Thymus (tissue), 11 donors: ENCODE results near the gene IL37. TPM values are rescaled to one million over a fixed set of nuclear protein-coding genes. Genes with fewer than 3 reads are reported as not detected.

Experiments
- DNase-seq, 9 donors: peaks; one replicate each; pipeline ENCODE4 v3.0.0-alpha.2; 2013; ENCODE audit warnings: low spot score in 9 of 9, low read depth in 6 of 9, missing footprints in 1 of 9
- H3K27ac ChIP-seq, 2 donors: one replicate each; pipeline ENCODE4 v1.5.1; 2013; ENCODE audit warnings: control low read depth in 1 of 2, low read depth in 1 of 2, low read length in 1 of 2, mild to moderate bottlenecking in 1 of 2, moderate library complexity in 1 of 2
- H3K27me3 ChIP-seq, 2 donors: one replicate each; pipeline ENCODE4 v1.5.1; 2013; ENCODE audit warnings: low read length in 1 of 2; ENCODE audit not compliant: control insufficient read depth in 2 of 2, insufficient read depth in 1 of 2
- H3K36me3 ChIP-seq, 2 donors: one replicate each; pipeline ENCODE4 v1.5.1; 2013; ENCODE audit warnings: low read length in 1 of 2, mild to moderate bottlenecking in 1 of 2, moderate library complexity in 1 of 2; ENCODE audit not compliant: control insufficient read depth in 2 of 2, insufficient read depth in 2 of 2
- H3K4me1 ChIP-seq, 2 donors: one replicate each; pipeline ENCODE4 v1.5.1; 2013; ENCODE audit warnings: low read length in 2 of 2; ENCODE audit not compliant: control insufficient read depth in 2 of 2, insufficient read depth in 2 of 2
- H3K4me3 ChIP-seq, 2 donors: one replicate each; pipeline ENCODE4 v1.5.1; 2013; ENCODE audit warnings: low read length in 2 of 2, control low read depth in 1 of 2, mild to moderate bottlenecking in 1 of 2
- H3K9me3 ChIP-seq, 2 donors: one replicate each; pipeline ENCODE4 v1.5.1; 2013; ENCODE audit warnings: low read length in 1 of 2, mild to moderate bottlenecking in 1 of 2; ENCODE audit not compliant: control insufficient read depth in 2 of 2, insufficient read depth in 1 of 2
- WGBS: extraction: QIAGEN DNeasy Blood & Tissue Kit; methylation state at CpG from one replicate; pipeline ENCODE4 v1.1.7; 2013; 5-methylcytosine and 5-hydroxymethylcytosine counted together
- polyA plus RNA-seq: library from polyadenylated mRNA; stranded (reverse); fragments of 200-250 nt; gene quantifications from one replicate; pipeline ENCODE4 v1.2.3, GENCODE V29; 2013
- total RNA-seq: library from RNA; stranded (reverse); fragments of 120-200 nt; gene quantifications from one replicate; pipeline ENCODE4 v1.2.4, GENCODE V29; 2013
- donor health status: healthy.

IL37 gene
- total and polyA plus RNA-seq, 2 donors: 0.09 to 0.43 TPM

DNA sequence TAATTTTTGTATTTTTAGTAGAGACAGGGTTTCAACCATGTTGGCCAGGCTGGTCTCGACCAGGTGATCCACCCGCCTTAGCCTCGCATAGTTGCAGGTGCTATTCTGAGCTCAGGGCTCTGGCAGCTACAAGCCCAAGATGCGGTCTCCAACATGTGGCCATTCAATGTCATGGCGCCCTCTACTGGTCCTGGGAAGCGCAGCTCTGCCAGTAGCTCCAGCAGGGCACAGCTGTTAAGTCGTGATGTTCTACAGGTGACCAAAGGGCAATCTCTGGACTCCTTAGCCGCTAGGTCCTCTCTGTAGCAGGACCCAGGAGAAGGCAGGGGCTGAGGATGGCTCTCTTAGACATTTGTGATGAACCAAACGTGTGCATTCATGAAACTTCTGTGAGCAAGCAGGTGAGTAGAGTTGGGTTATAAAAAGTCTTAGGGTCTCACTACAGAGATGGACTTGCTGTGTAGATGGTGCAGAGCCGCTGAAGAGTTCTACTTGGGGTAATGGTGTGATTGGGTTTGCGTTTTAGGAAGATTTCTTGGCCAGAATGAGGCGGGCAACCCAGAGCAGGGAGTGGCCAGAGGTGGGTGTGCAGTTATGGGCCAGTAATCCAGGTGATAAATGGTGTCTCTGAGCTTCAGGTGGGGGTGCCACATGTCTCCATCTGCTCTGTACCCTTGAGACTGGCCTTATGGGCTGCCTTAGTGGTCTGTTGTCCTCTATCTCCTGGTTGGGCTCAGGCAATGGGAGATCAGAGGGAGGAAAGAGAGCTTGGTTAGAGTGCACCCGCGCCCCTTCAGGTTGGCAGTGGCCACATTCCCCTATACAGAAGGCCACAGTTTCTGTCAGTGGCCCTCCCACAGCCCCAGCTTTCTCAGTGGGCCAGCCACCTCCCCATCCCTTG is 31.0 kb downstream of the IL37 start:
- Histone ChIP-seq H3K27ac (no peak overlapping the region), H3K36me3 (no peaks in the 10 kb centered on the region), H3K4me3 (no peak overlapping the region), H3K9me3 (peaks cover 0 to 11% of the 10 kb centered on the region in 2 donors), H3K4me1 (no peaks in the 10 kb centered on the region), H3K27me3 (no peaks in the 10 kb centered on the region)
- WGBS: 38% methylated on average over 14 of the region's 14 CpGs
- peak; percentile 33 to 85 (median 59) for DNase-seq

DNA sequence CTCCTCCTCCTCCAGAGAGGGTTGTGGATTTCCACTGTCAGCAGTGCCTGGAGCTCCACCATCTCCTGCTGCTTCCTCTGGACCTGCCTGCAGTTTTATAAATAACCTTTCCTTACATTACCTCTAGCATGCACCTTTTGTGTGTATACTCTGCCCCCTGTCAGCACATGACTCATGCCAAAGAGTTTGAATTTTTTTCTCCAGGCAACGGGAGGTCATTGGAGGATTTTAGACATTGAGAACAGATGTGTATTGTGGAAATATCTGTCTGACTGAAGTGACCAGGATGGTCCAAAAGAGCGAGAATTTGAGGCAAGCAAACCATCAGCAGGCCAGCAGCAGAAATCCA is 31.7 kb downstream of the IL37 start:
- no peaks in the 10 kb centered on the region for H3K27me3 ChIP-seq

DNA sequence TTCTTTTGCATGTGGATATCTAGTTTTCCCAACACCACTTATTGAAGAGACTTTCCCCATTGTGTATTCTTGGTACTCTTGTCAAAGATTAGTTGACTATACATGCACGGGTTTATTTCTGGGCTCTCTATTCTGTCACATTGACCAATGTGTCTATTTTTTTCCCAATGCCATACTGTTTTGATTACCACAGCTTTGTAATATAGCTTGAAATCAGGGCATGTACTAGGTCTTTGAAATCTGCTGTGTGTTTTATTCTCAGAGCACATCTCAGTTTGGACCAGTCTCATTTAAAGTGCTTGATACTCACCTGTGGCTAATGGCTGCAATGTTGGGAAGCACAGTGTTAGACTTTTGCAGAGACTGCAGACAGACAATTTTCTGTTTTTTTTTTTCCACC is 34.0 kb downstream of the IL37 start:
- no peak overlapping the region for H3K27ac ChIP-seq
- H3K36me3 ChIP-seq: no peaks in the 10 kb centered on the region
- no peaks in the 10 kb centered on the region for H3K4me1 ChIP-seq
- WGBS: 98% methylated on average over 1 of the region's 1 CpG
- peaks cover 0 to 3% of the 10 kb centered on the region in 2 donors for H3K27me3 ChIP-seq
- peaks cover 0 to 15% of the 10 kb centered on the region in 2 donors for H3K9me3 ChIP-seq
- no peak overlapping the region for H3K4me3 ChIP-seq
- no peak for DNase-seq

More for the DNA sequence above, 31.7 kb downstream of the IL37 start:
- Histone ChIP-seq H3K4me3 (no peak overlapping the region), H3K4me1 (no peaks in the 10 kb centered on the region), H3K27ac (no peak overlapping the region), H3K36me3 (no peaks in the 10 kb centered on the region), H3K9me3 (peaks cover 0 to 12% of the 10 kb centered on the region in 2 donors)
- no peak for DNase-seq
- WGBS: 87% methylated on average over 2 of the region's 2 CpGs

DNA sequence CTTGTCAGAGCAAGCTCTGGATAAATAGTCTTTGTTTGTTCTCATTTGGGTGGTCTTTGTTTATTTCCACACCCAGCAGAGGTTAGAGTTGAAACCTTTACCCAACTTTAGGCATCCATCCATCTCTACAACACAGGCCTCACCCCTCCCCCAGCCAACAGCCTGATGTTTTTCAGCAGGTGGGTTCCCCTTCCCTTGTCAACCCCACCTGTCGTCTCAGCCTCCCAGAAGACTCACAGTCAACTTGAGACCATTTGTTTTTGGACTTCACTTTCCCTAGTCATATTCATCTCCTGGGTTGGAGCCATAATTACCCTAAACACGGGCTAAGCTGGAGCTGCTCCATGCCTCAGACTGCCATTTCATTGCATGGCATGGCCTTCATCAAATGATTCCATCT is 35.1 kb downstream of the IL37 start:
- H3K4me3 ChIP-seq: no peak overlapping the region
- H3K36me3 ChIP-seq: no peaks in the 10 kb centered on the region
- no peaks in the 10 kb centered on the region for H3K4me1 ChIP-seq
- peaks cover 0 to 15% of the 10 kb centered on the region in 2 donors for H3K9me3 ChIP-seq
- peaks cover 0 to 3% of the 10 kb centered on the region in 2 donors for H3K27me3 ChIP-seq
- no peak overlapping the region for H3K27ac ChIP-seq
- 97% methylated on average over 2 of the region's 2 CpGs for WGBS
- DNase-seq: no peak

DNA sequence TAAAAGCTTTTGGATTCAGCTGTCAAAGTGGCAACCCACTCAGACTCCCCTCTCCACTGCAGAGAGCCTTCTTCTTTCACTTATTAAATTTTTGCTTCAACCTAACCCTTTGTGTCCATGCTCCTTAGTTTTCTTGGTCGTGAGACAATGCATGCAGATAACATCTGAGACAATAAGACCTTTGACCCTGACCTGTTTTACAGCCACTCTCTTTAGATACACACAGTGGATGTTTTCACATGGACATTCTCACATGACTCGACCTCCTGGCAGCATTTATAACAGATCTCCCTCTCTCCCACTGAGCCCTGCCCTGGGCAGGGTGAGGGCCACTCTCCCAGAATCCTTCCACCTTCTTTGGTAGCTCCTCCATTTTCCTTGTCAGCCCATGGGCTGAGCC is 36.4 kb downstream of the IL37 start:
- no peak overlapping the region for H3K27ac ChIP-seq
- H3K4me1 ChIP-seq: no peaks in the 10 kb centered on the region
- no peaks in the 10 kb centered on the region for H3K36me3 ChIP-seq
- DNase-seq: no peak
- H3K27me3 ChIP-seq: peaks cover 0 to 3% of the 10 kb centered on the region in 2 donors
- WGBS: 80% methylated on average over 2 of the region's 2 CpGs
- H3K4me3 ChIP-seq: no peak overlapping the region
- peaks cover 0 to 15% of the 10 kb centered on the region in 2 donors for H3K9me3 ChIP-seq

DNA sequence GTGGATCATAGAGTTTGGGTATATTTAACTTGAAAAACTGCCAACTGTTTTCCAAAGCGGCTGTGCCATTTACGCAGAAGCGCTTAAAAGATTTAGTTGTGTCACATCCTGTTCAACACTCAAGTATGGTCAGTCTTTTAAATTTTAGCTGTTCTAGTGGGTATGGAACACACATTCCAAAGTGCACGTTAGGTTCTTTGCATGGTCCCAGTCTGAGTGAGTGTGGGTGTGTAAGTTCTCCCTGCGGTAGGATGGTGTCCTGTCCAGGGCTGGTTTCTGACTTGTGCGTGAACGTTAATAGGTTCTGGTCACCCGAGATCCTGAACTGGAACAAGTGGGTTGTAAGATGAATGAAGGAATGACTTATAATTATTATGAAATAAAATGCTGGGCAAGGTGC is 38.5 kb downstream of the IL37 start:
- WGBS: 91% methylated on average over 8 of the region's 8 CpGs
- Histone ChIP-seq H3K4me1 (no peaks in the 10 kb centered on the region), H3K4me3 (no peak overlapping the region), H3K27me3 (peaks cover 0 to 3% of the 10 kb centered on the region in 2 donors), H3K36me3 (no peaks in the 10 kb centered on the region), H3K27ac (no peak overlapping the region), H3K9me3 (peaks cover 0 to 15% of the 10 kb centered on the region in 2 donors)
- DNase-seq: no peak

DNA sequence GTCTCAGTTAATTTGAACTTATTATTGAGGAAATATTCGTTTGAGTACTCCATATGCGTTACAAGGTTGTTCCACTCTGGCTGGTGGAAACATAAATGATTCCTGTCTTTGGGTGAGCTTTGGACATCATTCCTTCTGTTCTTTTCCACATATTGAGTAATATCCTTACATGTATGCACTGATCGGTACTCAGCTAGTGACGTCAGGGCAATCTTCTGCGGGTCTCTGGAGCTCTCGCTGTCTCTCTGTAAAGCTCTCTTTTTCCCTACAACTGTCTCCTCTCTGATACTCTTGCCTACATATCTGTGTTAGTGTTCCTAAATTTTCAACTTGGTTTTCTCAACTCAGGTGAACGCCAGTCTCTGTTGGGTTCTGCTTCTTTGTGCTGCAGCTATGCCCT is 43.4 kb downstream of the IL37 start:
- WGBS: 94% methylated on average over 7 of the region's 7 CpGs
- Histone ChIP-seq H3K27ac (peak overlapping the region; percentile 2 to 61), H3K9me3 (no peaks in the 10 kb centered on the region), H3K4me1 (no peaks in the 10 kb centered on the region), H3K27me3 (peaks cover 0 to 3% of the 10 kb centered on the region in 2 donors), H3K4me3 (no peak overlapping the region), H3K36me3 (no peaks in the 10 kb centered on the region)
- DNase-seq: no peak

DNA sequence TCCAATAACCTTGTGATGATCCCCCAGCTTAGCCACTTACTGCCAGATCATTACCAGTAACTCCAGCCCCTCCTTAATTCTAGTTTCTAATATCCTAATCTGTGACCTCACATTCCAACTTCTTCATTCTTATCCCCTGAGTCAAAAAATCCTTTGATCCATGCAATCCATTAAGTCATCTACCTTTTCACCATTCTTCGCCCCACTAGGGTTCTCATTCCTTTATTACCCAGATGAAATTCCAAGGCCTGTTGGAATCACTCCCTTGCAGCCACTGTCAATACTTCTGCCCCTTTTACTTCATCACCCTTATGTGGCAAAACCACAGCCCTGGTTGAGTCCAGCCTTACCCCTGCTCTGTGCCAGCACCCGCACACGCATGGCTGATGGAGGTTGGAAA is 46.5 kb downstream of the IL37 start:
- DNase-seq: no peak
- Histone ChIP-seq H3K9me3 (no peaks in the 10 kb centered on the region), H3K4me3 (no peak overlapping the region), H3K4me1 (no peaks in the 10 kb centered on the region), H3K27ac (no peak overlapping the region), H3K27me3 (no peaks in the 10 kb centered on the region), H3K36me3 (no peaks in the 10 kb centered on the region)
- WGBS: 98% methylated on average over 3 of the region's 3 CpGs

DNA sequence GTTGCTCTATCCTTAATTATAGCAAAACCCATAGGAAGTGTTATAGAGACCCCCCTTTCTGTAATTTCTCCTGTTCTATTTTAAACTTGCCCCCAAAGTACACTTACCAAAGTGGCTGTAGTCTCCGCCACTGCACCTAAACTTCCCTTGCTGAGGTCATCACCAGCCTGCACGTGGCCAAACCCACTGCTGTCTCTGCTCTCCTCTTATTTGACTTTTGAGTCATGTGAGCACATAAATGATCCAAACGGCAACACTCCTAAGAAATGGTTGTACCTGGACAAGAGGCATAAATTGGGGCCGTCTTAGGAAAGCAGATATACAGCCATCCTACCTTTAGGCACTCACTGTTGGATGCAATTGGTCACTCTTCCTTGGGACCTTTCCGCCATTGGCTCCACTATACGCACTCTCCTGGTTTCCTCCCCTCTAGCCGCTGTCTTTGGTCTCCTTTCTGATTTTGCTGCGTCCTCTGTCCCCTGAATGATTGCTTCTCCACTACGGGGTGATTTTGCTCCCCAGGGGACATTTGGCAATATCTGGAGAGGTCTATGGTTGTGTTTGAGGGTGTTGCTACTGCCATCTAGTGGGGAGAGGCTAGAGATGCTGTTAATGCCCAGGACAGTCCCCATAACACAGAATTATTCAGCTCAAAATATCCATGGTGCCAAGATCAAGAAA is 47.6 kb downstream of the IL37 start:
- no peaks in the 10 kb centered on the region for H3K36me3 ChIP-seq
- no peaks in the 10 kb centered on the region for H3K9me3 ChIP-seq
- H3K4me3 ChIP-seq: no peak overlapping the region
- DNase-seq: peak in 8 of 9 donors; percentile 15 to 73 (median 44)
- 62% methylated on average over 9 of the region's 9 CpGs for WGBS
- H3K27me3 ChIP-seq: no peaks in the 10 kb centered on the region
- no peaks in the 10 kb centered on the region for H3K4me1 ChIP-seq
- H3K27ac ChIP-seq: no peak overlapping the region
